Smooth muscle cell (in vitro differentiated cells): Measurements from ENCODE around the gene THEMIS2. TPM values are rescaled to one million over a fixed set of nuclear protein-coding genes. Genes with fewer than 3 reads are reported as not detected.

Experiments used
- DNase-seq: peaks from one replicate; lab custom pipeline; 2025; ENCODE audit not compliant: unreplicated experiment; lab: John Stamatoyannopoulos, UW
- H2AFZ ChIP-seq: fragments of 200-600 bp; sonication (generic); 2 replicates; pipeline ENCODE4 v1.6.0; 2016; ENCODE audit warnings: antibody characterized with exemption, low read depth, mild to moderate bottlenecking
- H3F3A ChIP-seq: fragments of 200-600 bp; sonication (generic); 2 replicates; pipeline ENCODE4 v1.6.0; 2017; ENCODE audit warnings: antibody characterized with exemption, low read depth
- H3K27ac ChIP-seq: fragments of 200-600 bp; sonication (generic); 2 replicates; pipeline ENCODE4 v1.5.1; 2016; ENCODE audit warnings: low read depth, mild to moderate bottlenecking
- H3K27me3 ChIP-seq: fragments of 200-600 bp; sonication (generic); 2 replicates; pipeline ENCODE4 v1.6.1; 2016; ENCODE audit warnings: low read depth, mild to moderate bottlenecking
- H3K36me3 ChIP-seq: fragments of 200-600 bp; sonication (generic); 2 replicates; pipeline ENCODE4 v1.5.1; 2016; ENCODE audit warnings: low read depth
- H3K4me1 ChIP-seq: fragments of 200-600 bp; sonication (generic); 2 replicates; pipeline ENCODE4 v1.5.1; 2016; ENCODE audit warnings: low read depth
- H3K4me2 ChIP-seq: fragments of 200-600 bp; sonication (generic); 2 replicates; pipeline ENCODE4 v1.6.0; 2016; ENCODE audit warnings: mild to moderate bottlenecking
- H3K4me3 ChIP-seq: fragments of 200-600 bp; sonication (generic); 2 replicates; pipeline ENCODE4 v1.5.1; 2016; ENCODE audit warnings: mild to moderate bottlenecking
- H3K79me2 ChIP-seq: fragments of 200-600 bp; sonication (generic); 2 replicates; pipeline ENCODE4 v1.6.0; 2016; ENCODE audit warnings: low read depth, mild to moderate bottlenecking
- H3K9ac ChIP-seq: fragments of 200-600 bp; sonication (generic); 2 replicates; pipeline ENCODE4 v1.6.0; 2016; ENCODE audit warnings: low read depth
- H3K9me3 ChIP-seq: fragments of 200-600 bp; sonication (generic); replicated peaks from 2 replicates; pipeline ENCODE4 v1.5.1; 2016; ENCODE audit warnings: low read depth
- H4K20me1 ChIP-seq: fragments of 200-600 bp; sonication (generic); 2 replicates; pipeline ENCODE4 v1.6.0; 2016; ENCODE audit warnings: low read depth
- CTCF ChIP-seq: fragments of 200-600 bp; sonication (generic); IDR thresholded peaks from 2 replicates; pipeline ENCODE4 v1.5.1; 2017; ENCODE audit warnings: borderline replicate concordance, mild to moderate bottlenecking, antibody characterized with exemption; ENCODE audit not compliant: insufficient read depth, poor library complexity, severe bottlenecking
- WGBS: methylation state at CpG from one replicate; pipeline ENCODE4 v1.1.7; 2016; ENCODE audit warnings: low lambda C conversion rate; 5-methylcytosine and 5-hydroxymethylcytosine counted together
- polyA plus RNA-seq: library from polyadenylated mRNA; unstranded; fragments of >200 nt; fragmentation: Nextera tagmentation; extraction: Ambion mirVana; gene quantifications from 2 replicates; pipeline ENCODE4 v1.2.1, GENCODE V29; 2016
- total RNA-seq: library from RNA; depleted of rRNA; stranded (reverse); fragments of >200 nt; gene quantifications from 2 replicates; pipeline ENCODE4 v1.2.3, GENCODE V29; 2014

Gene THEMIS2
- total and polyA plus RNA-seq, 2 experiments from 2014 or later, result 1.6 to 4.6 TPM

GRCh38 chr1:27858949-27859576, 13.3 kb upstream of the THEMIS2 start:
- Histone ChIP-seq H3K4me2 (no peak overlapping the region), H3K79me2 (no peaks in the 10 kb centered on the region), H3K4me1 (peaks cover 3% of the 10 kb centered on the region), H3K9ac (no peak overlapping the region), H2AFZ (no peak overlapping the region), H3F3A (no peaks in the 10 kb centered on the region), H4K20me1 (no peaks in the 10 kb centered on the region), H3K27ac (no peak overlapping the region), H3K4me3 (no peak overlapping the region), H3K36me3 (no peaks in the 10 kb centered on the region), H3K27me3 (no peaks in the 10 kb centered on the region), H3K9me3 (no peaks in the 10 kb centered on the region)
- no peak for TF ChIP-seq CTCF
- DNase-seq, result no peak
- 91% methylated on average over 14 of the region's 14 CpGs for WGBS

GRCh38 chr1:27861436-27861835, 10.9 kb upstream of the THEMIS2 start:
- H3K79me2 ChIP-seq, result no peaks in the 10 kb centered on the region
- peaks cover 3% of the 10 kb centered on the region for H3K4me1 ChIP-seq
- no peak overlapping the region for H3K9ac ChIP-seq
- no peaks in the 10 kb centered on the region for H3K36me3 ChIP-seq
- no peak for DNase-seq
- no peak overlapping the region for H3K4me3 ChIP-seq
- 82% methylated on average over 10 of the region's 10 CpGs for WGBS
- H3K27ac ChIP-seq, result no peak overlapping the region
- no peaks in the 10 kb centered on the region for H4K20me1 ChIP-seq
- no peaks in the 10 kb centered on the region for H3F3A ChIP-seq
- no peak for TF ChIP-seq CTCF
- no peaks in the 10 kb centered on the region for H3K9me3 ChIP-seq
- no peaks in the 10 kb centered on the region for H3K27me3 ChIP-seq
- H2AFZ ChIP-seq, result no peak overlapping the region
- no peak overlapping the region for H3K4me2 ChIP-seq

GRCh38 chr1:27862004-27862403, 10.3 kb upstream of the THEMIS2 start:
- Histone ChIP-seq H2AFZ (no peak overlapping the region), H3K4me1 (peaks cover 3% of the 10 kb centered on the region), H3K4me3 (no peak overlapping the region), H3K27ac (no peak overlapping the region), H3K36me3 (no peaks in the 10 kb centered on the region), H3F3A (no peaks in the 10 kb centered on the region), H3K9me3 (no peaks in the 10 kb centered on the region), H3K27me3 (no peaks in the 10 kb centered on the region), H4K20me1 (no peaks in the 10 kb centered on the region), H3K79me2 (no peaks in the 10 kb centered on the region), H3K4me2 (no peak overlapping the region), H3K9ac (no peak overlapping the region)
- no peak for DNase-seq
- TF ChIP-seq CTCF, result no peak
- 96% methylated on average over 3 of the region's 3 CpGs for WGBS
